Colonic mucosa (tissue), 4 donors: ENCODE measurements around the gene ITGAD. TPM values are rescaled to one million over a fixed set of nuclear protein-coding genes. Genes with fewer than 3 reads are reported as not detected.
A peak's percentile ranks its signal among the peaks of the same experiment; 100 is the strongest.

Experiments used
- DNase-seq: peaks from one replicate; pipeline ENCODE4 v3.0.0-alpha.2; 2020
- H3K27ac ChIP-seq: fragments of 200-600 bp; one replicate; pipeline ENCODE4 v1.8.0; 2021
- H3K27me3 ChIP-seq: fragments of 200-600 bp; one replicate; pipeline ENCODE4 v1.8.0; 2021
- H3K36me3 ChIP-seq: fragments of 200-600 bp; one replicate; pipeline ENCODE4 v1.8.0; 2021
- H3K4me1 ChIP-seq: fragments of 200-600 bp; one replicate; pipeline ENCODE4 v1.8.0; 2021; ENCODE audit warnings: mild to moderate bottlenecking
- H3K4me3 ChIP-seq: fragments of 200-600 bp; one replicate; pipeline ENCODE4 v1.8.0; 2021
- H3K9ac ChIP-seq, 2 donors: one replicate each; pipeline ENCODE4 v1.7.0; 2013; ENCODE audit warnings: control low read depth in 2 of 2, low read depth in 2 of 2, low read length in 2 of 2
- H3K9me3 ChIP-seq: fragments of 200-600 bp; one replicate; pipeline ENCODE4 v1.8.0; 2021
- intact Hi-C: fragments of 100-400 bp; cut with DNase I; formaldehyde crosslinking; loops from one replicate; pipeline ENCODE4 v1.14.1; 2022
- total RNA-seq, 2 donors: library from RNA; stranded (reverse); fragmentation: NEBNext Ultra II Directional in 1 of 2; extraction: Animal tissue kit (Norgen Biotek cat#: 25700) in 1 of 2; gene quantifications; one replicate each; pipeline ENCODE4 v1.2.1, GENCODE V29; 2021
- TF ChIP-seq, protein P1 (sequence below): fragments of 200-600 bp; IDR thresholded peaks from one replicate; pipeline ENCODE4 v1.8.0; 2022; ENCODE audit warnings: antibody characterized with exemption, mild to moderate bottlenecking
- donor health status: healthy.
- donor health status: DM: no; HTN: no; CAD: no.
- donor health status: DM: no; HTN: no; CAD: no.

The ITGAD gene
- total RNA-seq, 2 donors from 2014 or later = 0.05 TPM; not detected in 1

DNA sequence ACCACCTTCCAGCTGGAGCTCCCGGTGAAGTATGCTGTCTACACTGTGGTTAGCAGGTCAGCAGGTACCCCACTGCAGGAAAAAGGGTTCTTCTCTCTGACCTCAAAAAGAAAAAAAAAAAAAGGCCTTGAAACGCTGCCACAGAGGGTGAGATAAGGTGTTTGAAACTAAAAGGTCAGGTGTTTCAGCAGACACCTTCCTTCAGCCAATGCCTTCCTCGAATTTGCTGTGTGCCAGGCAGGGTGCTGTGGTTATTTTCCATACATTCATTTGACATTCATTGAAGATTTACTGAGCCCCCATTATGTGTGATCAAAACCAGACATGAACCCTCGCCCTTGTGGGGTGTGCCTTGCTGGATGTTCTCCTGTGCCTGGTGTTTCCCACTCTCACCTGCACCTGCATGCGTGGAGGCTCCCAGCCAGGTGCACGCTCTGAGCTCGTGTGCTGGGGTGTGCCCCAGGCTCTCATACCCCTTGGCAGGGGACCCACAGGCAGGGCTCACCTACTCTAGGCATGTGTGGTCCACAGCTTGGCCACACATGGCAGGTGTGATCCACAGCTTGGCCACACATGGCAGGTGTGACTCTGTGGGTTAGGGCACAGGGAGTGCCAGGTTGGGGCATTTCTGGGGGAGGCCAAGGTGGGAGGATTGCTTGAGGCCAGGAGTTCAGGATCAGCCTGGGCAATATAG, 15.8 kb upstream of the ITGAD start:
- intact Hi-C loops = no loop called here
- DNase-seq = no peak
- Histone ChIP-seq H3K27me3 (no peaks in the 10 kb centered on the region), H3K4me1 (no peaks in the 10 kb centered on the region), H3K36me3 (no peaks in the 10 kb centered on the region), H3K9me3 (no peaks in the 10 kb centered on the region), H3K4me3 (no peak overlapping the region), H3K9ac (no peak overlapping the region), H3K27ac (no peak overlapping the region)
- TF ChIP-seq, protein P1, sequence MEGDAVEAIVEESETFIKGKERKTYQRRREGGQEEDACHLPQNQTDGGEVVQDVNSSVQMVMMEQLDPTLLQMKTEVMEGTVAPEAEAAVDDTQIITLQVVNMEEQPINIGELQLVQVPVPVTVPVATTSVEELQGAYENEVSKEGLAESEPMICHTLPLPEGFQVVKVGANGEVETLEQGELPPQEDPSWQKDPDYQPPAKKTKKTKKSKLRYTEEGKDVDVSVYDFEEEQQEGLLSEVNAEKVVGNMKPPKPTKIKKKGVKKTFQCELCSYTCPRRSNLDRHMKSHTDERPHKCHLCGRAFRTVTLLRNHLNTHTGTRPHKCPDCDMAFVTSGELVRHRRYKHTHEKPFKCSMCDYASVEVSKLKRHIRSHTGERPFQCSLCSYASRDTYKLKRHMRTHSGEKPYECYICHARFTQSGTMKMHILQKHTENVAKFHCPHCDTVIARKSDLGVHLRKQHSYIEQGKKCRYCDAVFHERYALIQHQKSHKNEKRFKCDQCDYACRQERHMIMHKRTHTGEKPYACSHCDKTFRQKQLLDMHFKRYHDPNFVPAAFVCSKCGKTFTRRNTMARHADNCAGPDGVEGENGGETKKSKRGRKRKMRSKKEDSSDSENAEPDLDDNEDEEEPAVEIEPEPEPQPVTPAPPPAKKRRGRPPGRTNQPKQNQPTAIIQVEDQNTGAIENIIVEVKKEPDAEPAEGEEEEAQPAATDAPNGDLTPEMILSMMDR = no peak

DNA sequence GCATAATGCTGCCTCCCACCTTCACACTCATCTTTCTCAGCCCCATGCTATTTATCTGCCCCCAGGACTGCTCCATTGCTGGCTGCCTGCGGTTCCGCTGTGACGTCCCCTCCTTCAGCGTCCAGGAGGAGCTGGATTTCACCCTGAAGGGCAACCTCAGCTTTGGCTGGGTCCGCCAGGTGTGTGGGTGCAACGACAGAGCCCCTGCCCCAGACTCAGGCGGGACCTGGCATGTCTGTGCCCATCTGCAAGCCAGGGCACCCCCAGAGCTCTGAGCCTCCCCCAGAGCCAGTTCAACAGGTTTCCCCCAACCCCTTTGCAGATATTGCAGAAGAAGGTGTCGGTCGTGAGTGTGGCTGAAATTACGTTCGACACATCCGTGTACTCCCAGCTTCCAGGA, 12.9 kb upstream of the ITGAD start:
- H3K27ac ChIP-seq = no peak overlapping the region
- no peak overlapping the region for H3K9ac ChIP-seq
- TF ChIP-seq, protein P1 = no peak
- intact Hi-C loops = loop anchor here (5.0 kb wide), 1 partner anchor 393 kb away; the partner anchor contains the start of gene HSD3B7
- H3K9me3 ChIP-seq = no peaks in the 10 kb centered on the region
- no peak overlapping the region for H3K4me3 ChIP-seq
- no peaks in the 10 kb centered on the region for H3K36me3 ChIP-seq
- H3K27me3 ChIP-seq = no peaks in the 10 kb centered on the region
- no peak for DNase-seq
- H3K4me1 ChIP-seq = no peaks in the 10 kb centered on the region

DNA sequence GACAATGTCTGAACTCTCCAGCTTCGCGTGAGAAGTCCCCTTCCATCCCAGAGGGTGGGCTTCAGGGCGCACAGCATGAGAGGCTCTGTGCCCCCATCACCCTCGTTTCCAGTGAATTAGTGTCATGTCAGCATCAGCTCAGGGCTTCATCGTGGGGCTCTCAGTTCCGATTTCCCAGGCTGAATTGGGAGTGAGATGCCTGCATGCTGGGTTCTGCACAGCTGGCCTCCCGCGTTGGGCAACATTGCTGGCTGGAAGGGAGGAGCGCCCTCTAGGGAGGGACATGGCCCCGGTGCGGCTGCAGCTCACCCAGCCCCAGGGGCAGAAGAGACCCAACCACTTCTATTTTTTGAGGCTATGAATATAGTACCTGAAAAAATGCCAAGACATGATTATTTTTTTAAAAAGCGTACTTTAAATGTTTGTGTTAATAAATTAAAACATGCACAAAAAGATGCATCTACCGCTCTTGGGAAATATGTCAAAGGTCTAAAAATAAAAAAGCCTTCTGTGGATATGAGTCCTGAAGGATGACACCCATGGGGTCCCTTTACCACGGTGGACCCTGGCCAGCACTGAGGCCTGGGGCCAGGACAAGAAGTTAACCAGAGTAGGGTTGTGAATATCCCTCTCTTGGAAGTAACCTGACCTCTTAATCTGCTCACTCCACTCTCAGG, 10.5 kb upstream of the ITGAD start:
- no peak overlapping the region for H3K4me3 ChIP-seq
- H3K9ac ChIP-seq = no peak overlapping the region
- no peaks in the 10 kb centered on the region for H3K4me1 ChIP-seq
- peak; percentile 59 for DNase-seq
- H3K27ac ChIP-seq = no peak overlapping the region
- no peaks in the 10 kb centered on the region for H3K27me3 ChIP-seq
- intact Hi-C loops = loop anchor here (5.0 kb wide), 1 partner anchor 395 kb away; the partner anchor contains the start of gene HSD3B7
- no peaks in the 10 kb centered on the region for H3K36me3 ChIP-seq
- no peaks in the 10 kb centered on the region for H3K9me3 ChIP-seq
- TF ChIP-seq, protein P1 = peak; percentile 45

DNA sequence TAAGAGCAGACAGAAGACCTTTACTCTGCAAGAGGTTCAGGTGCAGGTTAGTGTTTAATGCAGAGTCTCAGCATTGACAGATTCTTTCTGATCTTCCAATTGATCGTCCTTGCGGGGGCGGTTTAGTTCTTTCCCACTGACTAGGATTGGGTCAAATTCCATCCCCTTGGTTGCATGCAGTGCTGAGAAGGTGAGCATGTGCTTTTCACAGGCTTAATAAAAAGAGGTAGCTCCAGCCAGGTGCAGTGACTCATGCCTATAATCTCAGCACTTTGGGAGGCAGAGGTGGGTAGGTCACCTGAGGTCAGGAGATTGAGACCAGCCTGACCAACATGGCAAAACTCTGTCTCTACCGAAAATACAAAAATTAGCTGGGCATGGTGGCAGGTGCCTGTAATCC, 7.5 kb upstream of the ITGAD start:
- Histone ChIP-seq H3K27ac (no peak overlapping the region), H3K9me3 (no peaks in the 10 kb centered on the region), H3K9ac (no peak overlapping the region), H3K4me1 (no peaks in the 10 kb centered on the region), H3K4me3 (no peak overlapping the region), H3K27me3 (no peaks in the 10 kb centered on the region), H3K36me3 (no peaks in the 10 kb centered on the region)
- intact Hi-C loops = no loop called here
- DNase-seq = no peak
- TF ChIP-seq, protein P1 = no peak

DNA sequence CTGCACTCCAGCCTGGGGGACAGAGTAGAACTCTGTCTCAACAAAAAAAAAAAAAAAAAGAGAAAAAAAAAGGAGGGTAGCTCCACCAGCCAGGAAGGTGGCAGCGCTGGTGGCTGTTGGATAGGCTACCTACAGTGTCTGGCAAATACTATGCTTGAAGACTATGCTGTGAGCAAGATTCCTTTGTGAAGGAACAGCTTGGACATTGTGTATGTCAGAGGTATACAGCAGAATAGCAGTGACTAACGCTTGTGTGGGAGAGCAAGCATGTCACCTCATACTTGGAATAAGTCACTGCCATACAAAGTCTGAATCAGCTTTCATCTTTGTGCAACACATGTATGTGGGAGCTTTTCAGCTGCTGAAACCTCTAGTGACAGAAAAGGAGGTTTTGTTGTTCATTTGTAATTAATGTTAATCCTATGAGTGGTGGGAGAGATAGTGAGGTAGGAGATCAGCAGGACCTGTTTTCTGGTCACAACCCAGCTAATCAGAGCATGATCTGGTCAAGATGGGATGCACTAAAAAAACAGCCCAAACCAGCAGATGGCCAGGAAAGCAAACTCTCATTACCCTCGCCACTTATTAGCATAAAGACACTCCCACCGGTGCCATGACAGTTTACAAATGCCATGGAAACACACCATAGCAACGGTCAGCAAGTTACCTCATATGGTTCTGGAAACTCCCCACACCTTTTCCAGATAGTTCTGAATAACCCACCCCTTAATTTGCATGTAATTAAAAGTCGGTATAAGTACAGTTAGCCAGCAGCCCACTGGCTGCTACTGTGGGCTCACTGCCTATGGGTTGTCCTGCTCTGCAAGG, 6.8 kb upstream of the ITGAD start:
- Histone ChIP-seq H3K9me3 (no peaks in the 10 kb centered on the region), H3K27me3 (no peaks in the 10 kb centered on the region), H3K4me3 (no peak overlapping the region), H3K36me3 (no peaks in the 10 kb centered on the region), H3K9ac (no peak overlapping the region), H3K4me1 (no peaks in the 10 kb centered on the region), H3K27ac (no peak overlapping the region)
- intact Hi-C loops = no loop called here
- TF ChIP-seq, protein P1 = no peak
- no peak for DNase-seq
